ENCODE measurements around the gene SLC52A1.

DNA sequence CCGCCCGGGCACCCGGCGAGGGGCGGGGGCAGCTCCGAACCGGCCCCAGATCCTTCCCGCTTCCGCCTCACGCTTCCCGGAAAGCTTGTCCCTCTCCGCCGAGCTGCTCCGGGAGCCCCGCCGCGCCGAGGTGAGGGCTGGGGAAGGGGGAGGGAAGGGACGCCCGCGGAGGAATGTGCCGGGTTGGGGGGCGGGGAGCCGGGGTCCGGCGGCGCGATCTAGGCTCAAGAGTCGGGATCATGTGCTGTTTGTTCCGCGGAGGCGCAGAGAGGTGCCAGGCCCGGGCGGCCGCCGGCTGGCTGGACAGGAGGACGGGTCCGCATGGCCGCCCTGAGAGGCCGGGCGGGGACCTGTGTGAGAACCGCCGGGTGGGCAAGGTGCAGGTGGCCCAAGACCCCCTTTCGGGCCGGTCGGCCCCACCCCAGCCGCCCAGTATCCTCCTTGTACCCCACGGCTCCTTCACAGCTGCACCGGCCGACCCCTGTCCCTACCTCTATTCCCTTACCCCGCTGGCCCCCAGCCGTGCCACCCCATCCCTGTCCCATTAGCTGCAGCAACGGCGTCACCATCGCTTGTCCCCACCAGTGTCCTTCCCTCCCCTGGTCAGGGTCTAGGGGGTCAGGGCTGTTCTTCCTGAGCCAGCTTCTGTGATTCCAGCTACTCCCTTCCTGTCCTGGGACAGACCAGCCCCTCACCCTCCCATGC, 37.0 kb downstream of the SLC52A1 start:
- TF ChIP-seq, protein P1, sequence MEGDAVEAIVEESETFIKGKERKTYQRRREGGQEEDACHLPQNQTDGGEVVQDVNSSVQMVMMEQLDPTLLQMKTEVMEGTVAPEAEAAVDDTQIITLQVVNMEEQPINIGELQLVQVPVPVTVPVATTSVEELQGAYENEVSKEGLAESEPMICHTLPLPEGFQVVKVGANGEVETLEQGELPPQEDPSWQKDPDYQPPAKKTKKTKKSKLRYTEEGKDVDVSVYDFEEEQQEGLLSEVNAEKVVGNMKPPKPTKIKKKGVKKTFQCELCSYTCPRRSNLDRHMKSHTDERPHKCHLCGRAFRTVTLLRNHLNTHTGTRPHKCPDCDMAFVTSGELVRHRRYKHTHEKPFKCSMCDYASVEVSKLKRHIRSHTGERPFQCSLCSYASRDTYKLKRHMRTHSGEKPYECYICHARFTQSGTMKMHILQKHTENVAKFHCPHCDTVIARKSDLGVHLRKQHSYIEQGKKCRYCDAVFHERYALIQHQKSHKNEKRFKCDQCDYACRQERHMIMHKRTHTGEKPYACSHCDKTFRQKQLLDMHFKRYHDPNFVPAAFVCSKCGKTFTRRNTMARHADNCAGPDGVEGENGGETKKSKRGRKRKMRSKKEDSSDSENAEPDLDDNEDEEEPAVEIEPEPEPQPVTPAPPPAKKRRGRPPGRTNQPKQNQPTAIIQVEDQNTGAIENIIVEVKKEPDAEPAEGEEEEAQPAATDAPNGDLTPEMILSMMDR (IDR thresholded peaks at IDR 0.05), result no peak
- no peak for TF ChIP-seq EP300 (IDR thresholded peaks at IDR 0.05)
- TF ChIP-seq POLR2A (IDR thresholded peaks at IDR 0.05), result no peak

All from sigmoid colon (tissue), 4 donors.